Glomerular visceral epithelial cell (primary cell): ENCODE data around the gene CASTOR1.

Experiments
- DNase-seq: peaks from one replicate; pipeline ENCODE4 v3.0.0-alpha.2; 2016; ENCODE audit errors: extremely low spot score

Gene CASTOR1

GRCh38 chr22:30297991-30298701 is 8.8 kb upstream of the CASTOR1 start:
- DNase-seq = no peak

GRCh38 chr22:30297276-30297990 is 8.1 kb upstream of the CASTOR1 start:
- no peak for DNase-seq

GRCh38 chr22:30296833-30297232 is 7.5 kb upstream of the CASTOR1 start:
- no peak for DNase-seq

GRCh38 chr22:30296324-30296723 is 7.0 kb upstream of the CASTOR1 start:
- no peak for DNase-seq

GRCh38 chr22:30295576-30295975 is 6.3 kb upstream of the CASTOR1 start:
- DNase-seq = no peak

- DNase-seq = no peak
Observed at GRCh38 chr22:30294830-30295229, 5.5 kb upstream of the CASTOR1 start.

GRCh38 chr22:30294066-30294465 is 4.8 kb upstream of the CASTOR1 start:
- no peak for DNase-seq

- DNase-seq = no peak
Observed at GRCh38 chr22:30293026-30293425, 3.7 kb upstream of the CASTOR1 start.

GRCh38 chr22:30292069-30292970 is 3.0 kb upstream of the CASTOR1 start:
- no peak for DNase-seq

GRCh38 chr22:30291058-30291892 is 2.0 kb upstream of the CASTOR1 start:
- peak; percentile 65 for DNase-seq

GRCh38 chr22:30290342-30291057 is 1.2 kb upstream of the CASTOR1 start:
- DNase-seq = peak; percentile 72

GRCh38 chr22:30289980-30290313 is 642 bp upstream of the CASTOR1 start:
- no peak for DNase-seq

GRCh38 chr22:30288419-30289140 is 725 bp downstream of the CASTOR1 start:
- DNase-seq = no peak

GRCh38 chr22:30287648-30288418 is 1.5 kb downstream of the CASTOR1 start:
- DNase-seq = peak; percentile 94

- peak; percentile 74 for DNase-seq
Observed at GRCh38 chr22:30286813-30287647, 2.3 kb downstream of the CASTOR1 start.

GRCh38 chr22:30286331-30286730 is 3.0 kb downstream of the CASTOR1 start:
- DNase-seq = no peak

- DNase-seq = no peak
Observed at GRCh38 chr22:30285846-30286200, 3.5 kb downstream of the CASTOR1 start.

- no peak for DNase-seq
Observed at GRCh38 chr22:30285176-30285845, 4.0 kb downstream of the CASTOR1 start.
